ENCODE measurements around the gene ETV3.

- no peak for TF ChIP-seq POLR2AphosphoS5 (IDR thresholded peaks at IDR 0.05; ENCODE audit: low read depth, low read length)
- TF ChIP-seq, protein P1, sequence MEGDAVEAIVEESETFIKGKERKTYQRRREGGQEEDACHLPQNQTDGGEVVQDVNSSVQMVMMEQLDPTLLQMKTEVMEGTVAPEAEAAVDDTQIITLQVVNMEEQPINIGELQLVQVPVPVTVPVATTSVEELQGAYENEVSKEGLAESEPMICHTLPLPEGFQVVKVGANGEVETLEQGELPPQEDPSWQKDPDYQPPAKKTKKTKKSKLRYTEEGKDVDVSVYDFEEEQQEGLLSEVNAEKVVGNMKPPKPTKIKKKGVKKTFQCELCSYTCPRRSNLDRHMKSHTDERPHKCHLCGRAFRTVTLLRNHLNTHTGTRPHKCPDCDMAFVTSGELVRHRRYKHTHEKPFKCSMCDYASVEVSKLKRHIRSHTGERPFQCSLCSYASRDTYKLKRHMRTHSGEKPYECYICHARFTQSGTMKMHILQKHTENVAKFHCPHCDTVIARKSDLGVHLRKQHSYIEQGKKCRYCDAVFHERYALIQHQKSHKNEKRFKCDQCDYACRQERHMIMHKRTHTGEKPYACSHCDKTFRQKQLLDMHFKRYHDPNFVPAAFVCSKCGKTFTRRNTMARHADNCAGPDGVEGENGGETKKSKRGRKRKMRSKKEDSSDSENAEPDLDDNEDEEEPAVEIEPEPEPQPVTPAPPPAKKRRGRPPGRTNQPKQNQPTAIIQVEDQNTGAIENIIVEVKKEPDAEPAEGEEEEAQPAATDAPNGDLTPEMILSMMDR (IDR thresholded peaks at IDR 0.05): no peak
- no peak for TF ChIP-seq REST (IDR thresholded peaks at IDR 0.05; ENCODE audit: insufficient read depth in 1 of 2, low read depth in 2 of 2, low read length in 1 of 2)
- no peak for TF ChIP-seq SIN3A (IDR thresholded peaks at IDR 0.05; ENCODE audit: borderline replicate concordance, insufficient read depth, low read depth, low read length)
These were observed 51.9 kb downstream of the ETV3 start for GRCh38 chr1:157086299-157086698.

Measured in Panc1 (cell line).